ENCODE data around the gene VMAC. TPM values are rescaled to one million over a fixed set of nuclear protein-coding genes. Genes with fewer than 3 reads are reported as not detected.

Gene VMAC
- total and polyA plus RNA-seq, 2 donors (not counting 3 experiments of a cell fraction or from before 2014, with no cell fraction given) = 4.7 to 6.9 TPM

DNA sequence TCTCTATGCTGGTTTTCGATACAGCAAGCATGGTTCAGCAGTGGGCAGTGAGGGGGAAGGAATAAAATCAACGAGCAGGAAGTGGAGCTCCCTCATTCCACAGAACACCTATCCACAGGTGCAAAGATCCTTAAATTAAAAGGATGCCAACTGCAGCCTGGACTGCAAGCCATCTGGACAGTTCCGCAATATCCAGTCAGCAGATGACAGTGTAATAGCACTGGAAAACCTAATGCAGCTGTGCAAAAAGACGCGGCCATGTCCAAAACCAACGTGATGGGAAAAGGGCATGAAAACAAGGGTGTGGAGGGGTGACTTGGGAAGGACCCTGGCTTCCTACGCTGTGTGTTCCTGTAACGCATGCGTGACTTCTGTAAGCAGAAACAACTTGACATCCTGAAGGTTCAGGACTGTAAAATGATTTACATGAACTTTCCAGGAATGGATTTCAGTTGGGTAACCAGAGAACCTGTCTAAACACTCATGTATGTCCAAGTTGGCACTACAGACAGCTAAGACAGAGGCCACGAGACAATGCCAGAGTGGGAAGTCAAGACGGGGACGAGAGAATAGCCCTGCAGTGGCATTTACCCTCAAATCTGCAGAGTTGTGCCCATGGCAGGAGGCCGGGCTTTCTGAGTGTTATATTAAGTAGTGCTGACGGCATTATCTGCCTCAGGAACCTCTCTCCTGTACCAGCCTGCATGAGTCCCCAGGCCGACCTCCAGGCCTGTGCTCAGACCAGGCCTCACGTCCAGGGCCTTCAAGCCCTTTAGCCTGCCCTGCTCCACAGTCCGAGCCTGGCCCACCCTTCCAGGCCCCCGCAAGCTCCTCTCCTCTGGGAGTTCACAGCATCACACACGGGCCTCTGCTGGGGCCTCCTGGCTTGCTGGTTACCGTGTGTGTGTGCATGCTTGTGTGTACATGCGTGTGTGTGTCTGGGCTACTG lies 35.9 kb downstream of the VMAC start:
- Histone ChIP-seq H3K4me3 (replicated peaks in 1 of 3; ENCODE audit: insufficient read depth in 1 of 3, low read depth in 1 of 3, low read length in 3 of 3) (no peak overlapping the region), H3K4me1 (ENCODE audit: control insufficient read depth, extremely low read depth, insufficient read depth, low read length) (peaks cover 7% of the 10 kb centered on the region), H3K9me3 (replicated peaks; ENCODE audit: control insufficient read depth, insufficient read depth, low read length) (no peaks in the 10 kb centered on the region), H3K79me2 (ENCODE audit: control insufficient read depth, insufficient read depth, low read length) (peaks cover 6% of the 10 kb centered on the region), H3K36me3 (ENCODE audit: control insufficient read depth in 2 of 2, extremely low read depth in 1 of 2, insufficient read depth in 2 of 2, low read length in 2 of 2) (peaks cover 4 to 12% of the 10 kb centered on the region in 2 experiments), H3K9me1 (replicated peaks; ENCODE audit: control insufficient read depth, extremely low read depth, insufficient read depth, low read length) (no peaks in the 10 kb centered on the region), H3K9ac (replicated peaks; ENCODE audit: extremely low read depth, insufficient read depth, low read length) (no peak overlapping the region), H3K4me2 (ENCODE audit: insufficient read depth, low read length) (no peak overlapping the region), H2AFZ (ENCODE audit: low read depth, low read length) (no peak overlapping the region), H3K27ac (ENCODE audit: insufficient read depth, low read depth, low read length) (no peak overlapping the region), H3K27me3 (ENCODE audit: control insufficient read depth in 2 of 2, insufficient read depth in 2 of 2, low read length in 2 of 2) (no peaks in the 10 kb centered on the region), H4K20me1 (replicated peaks; ENCODE audit: control insufficient read depth, extremely low read depth, insufficient read depth, low read length) (no peaks in the 10 kb centered on the region)
- no peak for DNase-seq (ENCODE audit: low read depth, low spot score)
- POLR2A ChIA-PET = no interaction called here
- CTCF ChIA-PET = no interaction called here
- no TSS peak for BruUV-seq (replicated peaks)
- dilution Hi-C loops (cut with MboI; ENCODE audit: extremely low pct_ligation_motif_present, low sequenced_read_pairs) = no loop called here
- intact Hi-C loops (cut with micrococcal nuclease) = no loop called here
- no peak for TF ChIP-seq FOS (IDR thresholded peaks at IDR 0.05; ENCODE audit: borderline replicate concordance, insufficient read depth, low read length)
- TF ChIP-seq POLR2A (IDR thresholded peaks at IDR 0.05; ENCODE audit: low read depth, low read length) = no peak
- no peak for TF ChIP-seq EZH2 (IDR thresholded peaks at IDR 0.05; ENCODE audit: borderline replicate concordance, low read depth, low read length, severe bottlenecking)
- no peak for TF ChIP-seq MYC (IDR thresholded peaks at IDR 0.05; ENCODE audit: low read depth, low read length)
- TF ChIP-seq, protein P1, sequence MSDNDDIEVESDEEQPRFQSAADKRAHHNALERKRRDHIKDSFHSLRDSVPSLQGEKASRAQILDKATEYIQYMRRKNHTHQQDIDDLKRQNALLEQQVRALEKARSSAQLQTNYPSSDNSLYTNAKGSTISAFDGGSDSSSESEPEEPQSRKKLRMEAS (IDR thresholded peaks at IDR 0.05; ENCODE audit: insufficient read depth, insufficient read length) = no peak
- TF ChIP-seq JUN (IDR thresholded peaks at IDR 0.05; ENCODE audit: borderline replicate concordance, insufficient read depth, insufficient read length, low read depth) = no peak
- no peak for TF ChIP-seq GATA2 (IDR thresholded peaks at IDR 0.05; ENCODE audit: insufficient read depth, insufficient read length, low read depth, low read length)
- TF ChIP-seq POLR2AphosphoS5 (IDR thresholded peaks at IDR 0.05; ENCODE audit: insufficient read depth, low read depth, low read length) = no peak
- no peak for FAIRE-seq
